MM.1S (cell line): Measurements from ENCODE around the gene SLC9A3.

ENCODE experiments used
- DNase-seq: peaks from one replicate; pipeline ENCODE4 v3.0.0-alpha.2; 2015
- H2AFZ ChIP-seq: fragments of 300-600 bp; sonication (generic); 2 replicates; pipeline ENCODE4 v1.6.0; 2016; ENCODE audit warnings: antibody characterized with exemption, low read length
- H3F3A ChIP-seq: fragments of 300-600 bp; sonication (generic); 2 replicates; pipeline ENCODE4 v1.6.1; 2016; ENCODE audit warnings: mild to moderate bottlenecking, antibody characterized with exemption, low read length, moderate library complexity, mixed read lengths; ENCODE audit not compliant: insufficient read depth
- H3K27ac ChIP-seq: fragments of 300-600 bp; sonication (generic); 2 replicates; pipeline ENCODE4 v1.5.1; 2016; ENCODE audit warnings: mild to moderate bottlenecking, low read length
- H3K27me3 ChIP-seq: fragments of 300-600 bp; sonication (generic); replicated peaks from 2 replicates; pipeline ENCODE4 v1.6.0; 2016; ENCODE audit warnings: low read length; ENCODE audit not compliant: insufficient read depth
- H3K36me3 ChIP-seq: fragments of 300-600 bp; sonication (generic); replicated peaks from 2 replicates; pipeline ENCODE4 v1.6.1; 2016; ENCODE audit warnings: mild to moderate bottlenecking, low read length, mixed read lengths; ENCODE audit not compliant: insufficient read depth
- H3K4me1 ChIP-seq: fragments of 300-600 bp; sonication (generic); 2 replicates; pipeline ENCODE4 v1.6.1; 2016; ENCODE audit warnings: low read length, mixed read lengths
- H3K4me2 ChIP-seq: fragments of 300-600 bp; sonication (generic); 2 replicates; pipeline ENCODE4 v1.6.0; 2016; ENCODE audit warnings: low read depth, low read length
- H3K4me3 ChIP-seq: fragments of 300-600 bp; sonication (generic); 2 replicates; pipeline ENCODE4 v1.5.1; 2016; ENCODE audit warnings: low read length, mixed read lengths
- H3K79me2 ChIP-seq: fragments of 300-600 bp; sonication (generic); 2 replicates; pipeline ENCODE4 v1.6.1; 2016; ENCODE audit warnings: mixed run types, low read length, mixed read lengths
- H3K9ac ChIP-seq: fragments of 300-600 bp; sonication (generic); 2 replicates; pipeline ENCODE4 v1.6.1; 2016; ENCODE audit warnings: low read length, mixed read lengths
- H3K9me2 ChIP-seq: fragments of 300-600 bp; sonication (generic); replicated peaks from 2 replicates; pipeline ENCODE4 v1.6.1; 2016; ENCODE audit warnings: mild to moderate bottlenecking, low read length, mixed read lengths; ENCODE audit not compliant: insufficient read depth
- H3K9me3 ChIP-seq: fragments of 300-600 bp; sonication (generic); replicated peaks from 2 replicates; pipeline ENCODE4 v1.6.1; 2016; ENCODE audit warnings: mild to moderate bottlenecking, low read length, mixed read lengths; ENCODE audit not compliant: insufficient read depth
- H4K20me1 ChIP-seq: fragments of 300-600 bp; sonication (generic); 2 replicates; pipeline ENCODE4 v1.6.1; 2016; ENCODE audit warnings: mild to moderate bottlenecking, low read length, moderate library complexity, mixed read lengths; ENCODE audit not compliant: insufficient read depth
- CTCF ChIP-seq: fragments of 300-600 bp; sonication (generic); IDR thresholded peaks from 2 replicates; pipeline ENCODE4 v1.5.1; 2016; ENCODE audit warnings: antibody characterized with exemption, low read length, mixed read lengths
- EZH2 ChIP-seq: fragments of 300-600 bp; sonication (generic); optimal IDR thresholded peaks from 2 replicates; pipeline ENCODE3; 2017; ENCODE audit warnings: low read depth, mild to moderate bottlenecking, antibody characterized with exemption, low read length, mixed read lengths
- EZH2phosphoT487 ChIP-seq: fragments of 300-600 bp; sonication (generic); IDR thresholded peaks from 2 replicates; pipeline ENCODE4 v1.6.1; 2018; ENCODE audit warnings: antibody characterized with exemption, low read length

The SLC9A3 gene

GRCh38 chr5:505951-506525 is 18.2 kb downstream of the SLC9A3 start:
- peaks cover 63% of the 10 kb centered on the region for H3K27me3 ChIP-seq

GRCh38 chr5:504326-505154 is 19.7 kb downstream of the SLC9A3 start:
- H3K4me2 ChIP-seq = no peak overlapping the region
- peaks cover 60% of the 10 kb centered on the region for H3K27me3 ChIP-seq
- H4K20me1 ChIP-seq = no peaks in the 10 kb centered on the region
- H3K4me1 ChIP-seq = no peaks in the 10 kb centered on the region
- H3K36me3 ChIP-seq = no peaks in the 10 kb centered on the region
- H3K9ac ChIP-seq = no peak overlapping the region
- no peaks in the 10 kb centered on the region for H3F3A ChIP-seq
- DNase-seq = no peak
- H3K79me2 ChIP-seq = no peaks in the 10 kb centered on the region
- TF ChIP-seq EZH2phosphoT487 (no peak), EZH2 (no peak), CTCF (no peak)
- H3K4me3 ChIP-seq = no peak overlapping the region
- H3K9me3 ChIP-seq = no peaks in the 10 kb centered on the region
- H3K9me2 ChIP-seq = no peaks in the 10 kb centered on the region
- no peak overlapping the region for H3K27ac ChIP-seq
- no peak overlapping the region for H2AFZ ChIP-seq

More at GRCh38 chr5:505951-506525, 18.2 kb downstream of the SLC9A3 start:
- TF ChIP-seq EZH2 (no peak), CTCF (no peak), EZH2phosphoT487 (no peak)
- no peaks in the 10 kb centered on the region for H3K4me1 ChIP-seq
- no peak overlapping the region for H3K27ac ChIP-seq
- no peaks in the 10 kb centered on the region for H3K9me2 ChIP-seq
- H3K4me2 ChIP-seq = no peak overlapping the region
- H3F3A ChIP-seq = no peaks in the 10 kb centered on the region
- no peak overlapping the region for H2AFZ ChIP-seq
- H3K9me3 ChIP-seq = no peaks in the 10 kb centered on the region
- no peak for DNase-seq
- H3K9ac ChIP-seq = no peak overlapping the region
- no peaks in the 10 kb centered on the region for H3K79me2 ChIP-seq
- no peak overlapping the region for H3K4me3 ChIP-seq
- no peaks in the 10 kb centered on the region for H4K20me1 ChIP-seq
- H3K36me3 ChIP-seq = no peaks in the 10 kb centered on the region

GRCh38 chr5:502325-503079 is 21.7 kb downstream of the SLC9A3 start:
- Histone ChIP-seq H3K9me2 (no peaks in the 10 kb centered on the region), H3K9ac (no peak overlapping the region), H3K4me3 (no peak overlapping the region), H3K27me3 (peaks cover 79% of the 10 kb centered on the region), H2AFZ (no peak overlapping the region), H3K9me3 (no peaks in the 10 kb centered on the region), H3K27ac (no peak overlapping the region), H3K36me3 (no peaks in the 10 kb centered on the region), H3F3A (no peaks in the 10 kb centered on the region), H4K20me1 (no peaks in the 10 kb centered on the region), H3K4me2 (no peak overlapping the region), H3K4me1 (no peaks in the 10 kb centered on the region), H3K79me2 (no peaks in the 10 kb centered on the region)
- TF ChIP-seq CTCF (no peak), EZH2phosphoT487 (no peak), EZH2 (no peak)
- no peak for DNase-seq
